ENCODE measurements around the gene JADE1. TPM values are rescaled to one million over a fixed set of nuclear protein-coding genes. Genes with fewer than 3 reads are reported as not detected.

The JADE1 gene
- total and polyA plus RNA-seq, 2 of the 13 experiments (the other 11 are each of a cell fraction or from before 2014, with no cell fraction given) = 5.4 to 19.3 TPM

DNA sequence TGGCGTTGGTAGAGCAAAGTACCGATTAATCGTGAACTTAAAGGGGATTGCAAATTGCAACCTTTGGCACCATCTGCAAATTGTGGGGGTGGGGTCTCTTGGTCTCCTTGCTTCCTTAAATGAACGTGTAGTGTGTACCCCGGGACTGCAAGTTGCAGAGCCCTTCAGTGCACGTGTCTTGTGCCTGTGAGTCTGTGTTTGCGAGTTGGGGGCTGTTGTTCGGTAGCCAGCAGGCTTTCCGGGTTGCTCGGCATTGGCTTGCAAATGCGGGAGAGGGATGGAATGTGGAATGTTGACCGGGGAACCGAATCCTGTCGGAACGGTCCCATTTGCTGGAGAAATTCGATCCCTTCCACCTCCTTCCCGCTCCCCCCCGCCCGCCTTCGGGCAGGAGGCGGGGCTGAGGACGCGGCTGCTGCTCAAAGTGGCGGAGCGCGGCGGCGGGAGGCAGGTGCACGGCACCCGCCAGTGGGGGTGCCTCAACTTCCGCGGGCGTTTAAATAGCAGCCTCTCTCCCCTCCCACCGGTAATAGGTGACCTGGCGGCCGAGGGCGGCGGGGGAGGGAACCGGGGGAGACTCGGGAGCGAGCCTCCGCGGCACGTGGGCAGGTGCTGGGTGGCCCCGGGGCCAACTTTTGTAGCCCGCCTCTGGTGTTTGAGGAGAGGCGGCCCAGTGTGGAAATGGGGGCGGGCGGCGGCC, 1.5 kb downstream of the JADE1 start (continued):
- TF ChIP-seq, protein P1, sequence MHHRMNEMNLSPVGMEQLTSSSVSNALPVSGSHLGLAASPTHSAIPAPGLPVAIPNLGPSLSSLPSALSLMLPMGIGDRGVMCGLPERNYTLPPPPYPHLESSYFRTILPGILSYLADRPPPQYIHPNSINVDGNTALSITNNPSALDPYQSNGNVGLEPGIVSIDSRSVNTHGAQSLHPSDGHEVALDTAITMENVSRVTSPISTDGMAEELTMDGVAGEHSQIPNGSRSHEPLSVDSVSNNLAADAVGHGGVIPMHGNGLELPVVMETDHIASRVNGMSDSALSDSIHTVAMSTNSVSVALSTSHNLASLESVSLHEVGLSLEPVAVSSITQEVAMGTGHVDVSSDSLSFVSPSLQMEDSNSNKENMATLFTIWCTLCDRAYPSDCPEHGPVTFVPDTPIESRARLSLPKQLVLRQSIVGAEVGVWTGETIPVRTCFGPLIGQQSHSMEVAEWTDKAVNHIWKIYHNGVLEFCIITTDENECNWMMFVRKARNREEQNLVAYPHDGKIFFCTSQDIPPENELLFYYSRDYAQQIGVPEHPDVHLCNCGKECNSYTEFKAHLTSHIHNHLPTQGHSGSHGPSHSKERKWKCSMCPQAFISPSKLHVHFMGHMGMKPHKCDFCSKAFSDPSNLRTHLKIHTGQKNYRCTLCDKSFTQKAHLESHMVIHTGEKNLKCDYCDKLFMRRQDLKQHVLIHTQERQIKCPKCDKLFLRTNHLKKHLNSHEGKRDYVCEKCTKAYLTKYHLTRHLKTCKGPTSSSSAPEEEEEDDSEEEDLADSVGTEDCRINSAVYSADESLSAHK (CRISPR knock-in tag; IDR thresholded peaks at IDR 0.05; ENCODE audit: borderline replicate concordance) = no peak
- TF ChIP-seq REL (CRISPR knock-in tag; conservative IDR thresholded peaks at IDR 0.05) (no peak; the same call in 1 of the 2 replicates), NKX3-1 (CRISPR knock-in tag; IDR thresholded peaks at IDR 0.05) (no peak), POLR2AphosphoS5 (IDR thresholded peaks at IDR 0.05; ENCODE audit: low read depth, low read length) (peak; percentile 56), FOSL1 (CRISPR knock-in tag; IDR thresholded peaks at IDR 0.05; ENCODE audit: borderline replicate concordance) (no peak), ZMYM2 (CRISPR knock-in tag; IDR thresholded peaks at IDR 0.05) (no peak), MAZ (IDR thresholded peaks at IDR 0.05; ENCODE audit: borderline replicate concordance, low read depth, low read length) (peak; percentile 82; the same call in 1 of the 2 replicates), MAZ (CRISPR knock-in tag; IDR thresholded peaks at IDR 0.05; ENCODE audit: low read depth) (peak; percentile 81), RBM39 (IDR thresholded peaks at IDR 0.05; ENCODE audit: low read depth, low read length, poor library complexity, severe bottlenecking) (peak; percentile 93), ESRRA (CRISPR knock-in tag; IDR thresholded peaks at IDR 0.05; ENCODE audit: low read depth) (0 out of 2 replicates have a peak, but pooled peaks have one; percentile 23), ZNF224 (CRISPR knock-in tag; IDR thresholded peaks at IDR 0.05) (0 out of 2 replicates have a peak, but pooled peaks have one; percentile 53), DR1 (CRISPR knock-in tag; IDR thresholded peaks at IDR 0.05) (peak; percentile 71), ZNF543 (CRISPR knock-in tag; IDR thresholded peaks at IDR 0.05) (no peak; the same call in 1 of the 2 replicates), FIP1L1 (IDR thresholded peaks at IDR 0.05; ENCODE audit: borderline replicate concordance, insufficient read depth, low read depth, low read length) (no peak), TRIM24 (CRISPR knock-in tag; IDR thresholded peaks at IDR 0.05) (no peak)
- TF ChIP-seq, protein P2, sequence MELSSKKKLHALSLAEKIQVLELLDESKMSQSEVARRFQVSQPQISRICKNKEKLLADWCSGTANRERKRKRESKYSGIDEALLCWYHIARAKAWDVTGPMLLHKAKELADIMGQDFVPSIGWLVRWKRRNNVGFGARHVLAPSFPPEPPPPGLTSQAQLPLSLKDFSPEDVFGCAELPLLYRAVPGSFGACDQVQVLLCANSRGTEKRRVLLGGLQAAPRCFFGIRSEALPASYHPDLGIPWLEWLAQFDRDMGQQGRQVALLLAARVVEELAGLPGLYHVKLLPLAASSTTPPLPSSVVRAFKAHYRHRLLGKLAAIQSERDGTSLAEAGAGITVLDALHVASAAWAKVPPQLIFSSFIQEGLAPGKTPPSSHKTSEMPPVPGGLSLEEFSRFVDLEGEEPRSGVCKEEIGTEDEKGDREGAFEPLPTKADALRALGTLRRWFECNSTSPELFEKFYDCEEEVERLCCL (CRISPR knock-in tag; IDR thresholded peaks at IDR 0.05; ENCODE audit: borderline replicate concordance) = no peak
- TF ChIP-seq, protein P3, sequence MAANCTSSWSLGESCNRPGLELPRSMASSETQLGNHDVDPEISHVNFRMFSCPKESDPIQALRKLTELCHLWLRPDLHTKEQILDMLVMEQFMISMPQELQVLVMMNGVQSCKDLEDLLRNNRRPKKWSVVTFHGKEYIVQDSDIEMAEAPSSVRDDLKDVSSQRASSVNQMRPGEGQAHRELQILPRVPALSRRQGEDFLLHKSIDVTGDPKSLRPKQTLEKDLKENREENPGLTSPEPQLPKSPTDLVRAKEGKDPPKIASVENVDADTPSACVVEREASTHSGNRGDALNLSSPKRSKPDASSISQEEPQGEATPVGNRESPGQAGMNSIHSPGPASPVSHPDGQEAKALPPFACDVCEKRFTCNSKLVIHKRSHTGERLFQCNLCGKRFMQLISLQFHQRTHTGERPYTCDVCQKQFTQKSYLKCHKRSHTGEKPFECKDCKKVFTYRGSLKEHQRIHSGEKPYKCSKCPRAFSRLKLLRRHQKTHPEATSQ (CRISPR knock-in tag; IDR thresholded peaks at IDR 0.05; ENCODE audit: borderline replicate concordance) = no peak
- TF ChIP-seq, protein P4, sequence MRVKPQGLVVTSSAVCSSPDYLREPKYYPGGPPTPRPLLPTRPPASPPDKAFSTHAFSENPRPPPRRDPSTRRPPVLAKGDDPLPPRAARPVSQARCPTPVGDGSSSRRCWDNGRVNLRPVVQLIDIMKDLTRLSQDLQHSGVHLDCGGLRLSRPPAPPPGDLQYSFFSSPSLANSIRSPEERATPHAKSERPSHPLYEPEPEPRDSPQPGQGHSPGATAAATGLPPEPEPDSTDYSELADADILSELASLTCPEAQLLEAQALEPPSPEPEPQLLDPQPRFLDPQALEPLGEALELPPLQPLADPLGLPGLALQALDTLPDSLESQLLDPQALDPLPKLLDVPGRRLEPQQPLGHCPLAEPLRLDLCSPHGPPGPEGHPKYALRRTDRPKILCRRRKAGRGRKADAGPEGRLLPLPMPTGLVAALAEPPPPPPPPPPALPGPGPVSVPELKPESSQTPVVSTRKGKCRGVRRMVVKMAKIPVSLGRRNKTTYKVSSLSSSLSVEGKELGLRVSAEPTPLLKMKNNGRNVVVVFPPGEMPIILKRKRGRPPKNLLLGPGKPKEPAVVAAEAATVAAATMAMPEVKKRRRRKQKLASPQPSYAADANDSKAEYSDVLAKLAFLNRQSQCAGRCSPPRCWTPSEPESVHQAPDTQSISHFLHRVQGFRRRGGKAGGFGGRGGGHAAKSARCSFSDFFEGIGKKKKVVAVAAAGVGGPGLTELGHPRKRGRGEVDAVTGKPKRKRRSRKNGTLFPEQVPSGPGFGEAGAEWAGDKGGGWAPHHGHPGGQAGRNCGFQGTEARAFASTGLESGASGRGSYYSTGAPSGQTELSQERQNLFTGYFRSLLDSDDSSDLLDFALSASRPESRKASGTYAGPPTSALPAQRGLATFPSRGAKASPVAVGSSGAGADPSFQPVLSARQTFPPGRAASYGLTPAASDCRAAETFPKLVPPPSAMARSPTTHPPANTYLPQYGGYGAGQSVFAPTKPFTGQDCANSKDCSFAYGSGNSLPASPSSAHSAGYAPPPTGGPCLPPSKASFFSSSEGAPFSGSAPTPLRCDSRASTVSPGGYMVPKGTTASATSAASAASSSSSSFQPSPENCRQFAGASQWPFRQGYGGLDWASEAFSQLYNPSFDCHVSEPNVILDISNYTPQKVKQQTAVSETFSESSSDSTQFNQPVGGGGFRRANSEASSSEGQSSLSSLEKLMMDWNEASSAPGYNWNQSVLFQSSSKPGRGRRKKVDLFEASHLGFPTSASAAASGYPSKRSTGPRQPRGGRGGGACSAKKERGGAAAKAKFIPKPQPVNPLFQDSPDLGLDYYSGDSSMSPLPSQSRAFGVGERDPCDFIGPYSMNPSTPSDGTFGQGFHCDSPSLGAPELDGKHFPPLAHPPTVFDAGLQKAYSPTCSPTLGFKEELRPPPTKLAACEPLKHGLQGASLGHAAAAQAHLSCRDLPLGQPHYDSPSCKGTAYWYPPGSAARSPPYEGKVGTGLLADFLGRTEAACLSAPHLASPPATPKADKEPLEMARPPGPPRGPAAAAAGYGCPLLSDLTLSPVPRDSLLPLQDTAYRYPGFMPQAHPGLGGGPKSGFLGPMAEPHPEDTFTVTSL (CRISPR knock-in tag; IDR thresholded peaks at IDR 0.05; ENCODE audit: borderline replicate concordance) = no peak
